Fibroblast of skin of abdomen (primary cell): ENCODE data around the gene HEXIM1.
A peak's percentile ranks its signal among the peaks of the same experiment; 100 is the strongest.

ENCODE experiments used
- DNase-seq: peaks from one replicate; pipeline ENCODE4 v3.0.0-alpha.2; 2013

The HEXIM1 gene

DNA sequence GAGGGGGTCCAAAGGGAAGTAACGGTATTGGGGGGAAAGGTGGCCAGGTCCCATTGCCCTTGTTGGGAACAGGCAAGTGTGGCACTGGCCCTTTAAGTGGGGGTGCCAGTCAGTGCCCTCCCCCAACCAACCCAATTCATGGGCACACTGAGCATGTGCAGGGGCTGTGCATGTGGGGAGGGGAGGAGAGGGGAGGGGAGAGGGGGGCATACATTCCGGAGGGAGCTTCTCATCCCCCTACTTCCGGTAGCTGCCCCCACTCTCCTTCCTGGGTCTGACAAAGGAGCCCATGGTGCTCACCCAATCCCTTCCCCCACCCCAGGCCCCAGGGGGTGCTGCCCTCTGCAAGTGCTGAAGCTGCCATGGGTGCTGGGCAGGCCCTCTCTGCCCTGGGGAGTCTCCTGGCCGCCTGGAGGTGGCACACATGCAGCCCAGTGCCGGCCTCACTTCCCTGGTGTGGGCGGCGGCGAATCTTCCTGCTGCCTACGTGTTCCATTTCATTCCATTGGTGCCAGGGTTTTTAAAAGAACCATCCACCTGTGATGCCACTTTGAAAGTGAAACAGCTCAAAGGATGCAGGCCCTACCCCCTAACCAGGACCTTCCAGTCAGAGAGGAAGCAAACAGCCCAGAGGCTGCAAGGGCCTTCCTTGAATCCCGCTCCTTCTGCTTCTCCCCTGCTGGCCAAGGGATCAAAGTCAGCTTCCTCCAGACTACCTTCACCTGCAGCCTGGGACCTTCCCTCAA, 24.4 kb downstream of the HEXIM1 start:
- peak; percentile 90 for DNase-seq

DNA sequence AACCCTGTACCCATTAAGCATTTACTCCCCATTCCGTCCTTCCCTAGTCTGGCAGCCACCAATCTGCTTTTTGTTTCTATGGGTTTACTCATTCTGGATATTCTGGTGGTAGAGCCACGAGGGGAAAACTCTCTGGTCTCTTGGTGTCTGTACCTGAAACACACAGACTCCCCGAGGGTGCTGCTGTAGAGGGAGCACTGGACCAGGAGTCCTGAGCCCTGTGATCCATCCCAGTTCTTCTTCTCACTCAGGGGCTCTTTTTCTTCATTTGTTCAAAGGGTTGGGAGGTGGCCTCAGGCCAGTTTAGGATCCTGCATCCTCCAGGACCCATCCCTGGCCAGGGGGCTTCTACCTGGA, 27.5 kb downstream of the HEXIM1 start:
- DNase-seq, result no peak

DNA sequence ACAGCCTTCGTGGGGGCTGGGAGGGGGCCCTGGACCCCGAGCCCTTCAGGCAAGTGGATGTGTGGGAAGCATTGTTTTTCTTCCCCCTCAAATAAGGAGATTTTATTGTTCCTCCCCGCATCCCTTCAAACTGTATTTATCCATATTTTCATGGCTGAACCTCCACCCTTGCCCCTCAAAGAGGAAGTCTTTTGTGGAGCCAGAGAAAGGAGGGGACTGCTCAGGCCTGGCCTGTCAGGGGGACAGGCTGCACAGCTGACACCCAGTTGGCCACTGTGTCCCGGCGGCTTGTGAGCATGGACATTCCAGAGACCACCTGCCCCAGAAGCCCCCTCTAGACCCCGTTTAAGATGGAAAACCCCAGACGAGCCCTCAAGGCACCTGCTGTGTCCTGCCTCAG, 29.3 kb downstream of the HEXIM1 start:
- no peak for DNase-seq

DNA sequence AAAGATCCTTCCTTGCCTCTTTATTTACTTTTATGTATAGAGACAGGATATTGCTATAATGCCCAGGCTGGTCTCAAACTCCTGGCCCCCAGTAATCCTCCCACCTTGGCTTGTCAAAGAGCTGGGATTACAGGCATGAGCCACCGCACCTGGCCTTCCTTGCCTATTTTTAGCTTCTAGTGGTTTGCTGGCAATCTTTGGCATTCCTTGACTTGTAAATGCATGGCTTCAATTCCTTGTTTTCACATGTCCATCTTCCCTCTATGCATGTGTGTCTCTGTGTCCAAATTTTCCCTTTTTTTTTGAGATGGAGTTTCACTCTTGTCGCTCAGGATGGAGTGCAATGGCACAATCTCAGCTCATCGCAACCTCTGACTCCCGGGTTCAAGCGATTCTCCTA, 35.9 kb downstream of the HEXIM1 start:
- no peak for DNase-seq

DNA sequence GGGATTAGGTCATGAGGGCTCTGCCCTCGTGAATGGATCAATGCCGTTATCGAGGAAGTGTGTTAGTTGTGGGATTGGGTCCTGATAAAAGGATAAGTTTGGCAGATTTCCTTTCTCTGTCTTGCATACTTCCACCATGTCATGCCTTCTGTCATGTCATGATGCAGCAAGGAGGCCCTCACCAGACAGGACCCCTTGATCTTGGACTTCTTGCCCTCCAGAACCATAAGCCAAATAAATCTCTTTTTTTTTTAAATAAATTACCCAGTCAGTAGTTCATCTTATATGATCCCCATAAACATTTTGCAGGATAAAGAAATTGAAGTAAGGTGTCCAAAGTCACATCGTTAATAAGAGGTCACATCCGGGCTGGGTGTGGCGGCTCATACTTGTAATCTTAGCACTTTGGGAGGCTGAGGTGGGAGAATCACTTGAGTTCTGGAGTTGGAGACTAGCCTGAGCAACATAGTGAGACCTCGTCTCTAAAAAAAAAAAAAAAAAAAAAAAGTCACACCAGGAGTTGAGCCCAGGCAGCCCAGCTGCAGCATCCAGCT, 38.6 kb downstream of the HEXIM1 start:
- no peak for DNase-seq

DNA sequence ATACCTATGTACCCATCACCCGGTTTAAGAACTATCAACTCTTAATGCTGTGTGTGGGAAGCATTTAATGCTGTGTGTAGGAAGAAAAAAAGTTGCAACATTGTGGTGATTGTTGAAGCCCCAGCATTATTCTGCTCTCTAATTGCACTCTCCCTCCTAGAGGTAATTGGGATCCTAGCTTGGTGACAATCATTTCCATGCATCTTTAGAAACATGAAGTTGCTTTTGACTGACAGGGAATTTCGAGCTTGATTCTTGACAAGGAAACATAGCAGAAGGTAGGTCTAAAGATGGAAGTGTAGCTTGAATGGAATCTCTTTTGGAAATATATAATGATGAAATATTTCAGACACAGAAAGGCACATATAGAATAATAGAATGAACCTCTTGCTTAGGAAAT, 40.7 kb downstream of the HEXIM1 start:
- no peak for DNase-seq

DNA sequence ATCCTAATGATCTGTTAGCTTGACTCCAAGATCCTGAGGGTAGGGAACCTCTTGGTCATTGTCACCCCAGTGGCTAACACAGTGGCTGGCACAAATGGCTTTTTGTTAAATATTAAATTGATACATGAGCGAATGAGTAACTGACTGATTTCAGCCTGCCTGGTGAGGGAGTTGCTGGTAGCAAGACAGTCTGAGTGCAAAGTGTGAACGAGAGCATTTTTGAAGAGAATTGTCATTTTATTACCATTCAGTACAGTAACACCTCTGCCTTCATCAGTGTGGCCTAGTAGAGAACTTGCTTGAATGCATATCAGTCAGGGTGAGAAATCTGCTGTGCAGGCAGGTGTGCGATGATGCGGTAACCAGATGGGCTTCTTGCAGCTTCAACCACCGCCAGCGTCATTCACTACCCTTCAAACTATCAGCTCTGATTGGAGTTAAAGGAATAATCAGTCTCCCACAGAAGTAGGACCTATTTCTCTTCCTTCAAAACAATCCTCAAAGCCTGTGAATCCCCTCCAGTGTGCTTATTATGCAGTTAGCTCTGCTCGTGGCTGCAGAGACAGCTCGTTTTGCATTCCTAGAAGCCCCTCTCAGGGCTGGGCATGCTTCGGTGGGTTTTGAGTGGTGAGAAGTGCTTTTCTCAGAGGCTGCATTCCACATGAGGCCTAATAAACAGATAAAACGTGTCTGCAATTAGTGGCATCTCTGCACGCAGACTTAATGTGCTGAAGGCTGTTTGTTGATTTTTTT, 42.4 kb downstream of the HEXIM1 start:
- no peak for DNase-seq

DNA sequence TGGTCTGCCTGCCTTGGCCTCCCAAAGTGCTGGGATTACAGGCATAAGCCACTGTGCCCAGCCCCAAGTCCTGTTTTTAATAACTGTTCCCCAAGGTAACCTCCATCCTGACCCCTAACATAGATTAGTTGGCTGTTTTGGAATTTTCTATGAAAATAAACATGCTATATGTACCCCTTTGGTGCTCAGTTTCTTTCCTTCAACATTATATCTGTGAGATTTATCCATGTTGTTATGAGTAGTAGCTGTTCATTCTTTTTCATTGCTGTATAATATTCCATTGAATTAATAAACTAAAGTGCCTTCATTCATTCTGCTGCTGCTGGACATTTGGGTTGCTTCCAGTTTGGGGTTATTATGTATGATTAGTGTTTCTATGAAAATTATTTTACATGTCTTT, 47.1 kb downstream of the HEXIM1 start:
- no peak for DNase-seq

DNA sequence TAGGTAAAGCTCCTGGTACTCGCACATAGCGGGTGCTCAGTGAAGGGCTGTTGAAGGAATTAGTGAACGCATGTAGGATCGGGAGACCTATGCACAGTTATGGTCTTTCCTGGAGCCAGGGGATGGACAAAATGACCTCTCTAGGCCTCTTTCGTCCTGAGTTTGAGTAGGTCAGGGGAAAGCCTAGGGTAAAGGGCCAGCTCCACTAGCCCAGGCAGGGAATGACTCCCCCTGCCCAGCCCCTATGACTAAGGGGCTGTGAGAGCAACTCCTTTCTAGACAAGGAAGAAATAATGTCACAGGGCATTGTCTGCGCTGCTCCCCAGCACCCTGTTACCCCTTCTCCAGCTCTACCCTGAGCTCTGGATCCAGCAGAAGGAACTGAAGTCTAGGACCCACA, 48.8 kb downstream of the HEXIM1 start:
- DNase-seq, result no peak

DNA sequence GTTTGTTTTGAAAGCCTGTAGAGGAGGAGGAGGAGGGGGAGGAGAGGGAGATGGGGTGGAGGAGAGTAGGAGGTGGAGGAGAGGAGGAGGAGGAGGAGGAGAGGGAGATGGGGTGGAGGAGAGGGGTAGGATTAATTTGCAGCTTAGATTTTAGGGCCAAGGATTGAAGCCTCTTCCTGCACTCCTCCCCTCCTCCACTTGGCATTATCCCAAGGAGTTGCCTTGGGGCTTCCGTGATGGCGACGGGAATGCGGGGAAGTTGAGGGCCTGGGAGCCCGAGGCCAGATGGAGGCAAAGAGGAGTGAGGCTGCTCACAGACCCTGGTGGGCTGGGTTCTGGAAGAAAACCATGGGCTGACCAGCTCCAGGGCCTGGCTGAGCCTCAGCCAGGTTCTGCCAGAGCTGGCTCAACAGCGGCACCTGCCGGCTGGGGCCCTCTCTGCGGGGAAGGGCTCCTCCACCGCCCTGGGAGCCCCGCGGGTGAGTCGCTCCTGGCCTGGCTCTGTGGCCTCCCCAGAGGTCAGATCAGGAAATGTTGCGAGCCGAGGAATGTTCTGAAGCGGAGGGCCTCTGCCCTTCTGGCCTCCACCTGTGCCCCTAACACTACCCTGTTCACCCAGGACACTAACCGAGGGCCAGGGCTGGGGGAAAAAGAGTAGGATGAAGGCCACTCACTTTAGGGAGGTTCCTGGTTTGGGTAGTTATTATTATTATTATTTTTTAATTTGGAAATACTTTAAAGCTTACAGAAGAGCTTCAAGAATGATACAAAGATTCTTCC, 49.5 kb downstream of the HEXIM1 start:
- DNase-seq, result peak; percentile 83

DNA sequence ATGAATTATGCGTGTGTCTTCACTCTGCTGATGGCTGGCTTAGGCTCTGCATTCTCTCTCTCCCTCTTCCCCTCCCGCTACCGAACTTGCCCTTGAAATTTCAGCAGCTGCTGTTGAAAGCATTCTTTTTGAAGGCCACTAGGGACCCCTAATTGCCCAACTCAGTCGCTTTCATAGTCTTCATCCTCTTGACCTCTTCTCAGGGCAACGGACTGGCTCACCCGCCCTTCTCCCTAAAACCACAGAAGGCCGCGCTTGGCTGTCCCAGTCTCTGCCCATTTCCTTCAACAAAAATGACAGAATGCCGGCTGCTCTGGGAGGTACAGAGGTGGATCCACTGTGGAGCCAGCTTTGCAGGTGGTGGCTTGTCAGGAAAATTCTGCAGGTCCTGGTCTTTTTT, 52.4 kb downstream of the HEXIM1 start:
- DNase-seq, result no peak

DNA sequence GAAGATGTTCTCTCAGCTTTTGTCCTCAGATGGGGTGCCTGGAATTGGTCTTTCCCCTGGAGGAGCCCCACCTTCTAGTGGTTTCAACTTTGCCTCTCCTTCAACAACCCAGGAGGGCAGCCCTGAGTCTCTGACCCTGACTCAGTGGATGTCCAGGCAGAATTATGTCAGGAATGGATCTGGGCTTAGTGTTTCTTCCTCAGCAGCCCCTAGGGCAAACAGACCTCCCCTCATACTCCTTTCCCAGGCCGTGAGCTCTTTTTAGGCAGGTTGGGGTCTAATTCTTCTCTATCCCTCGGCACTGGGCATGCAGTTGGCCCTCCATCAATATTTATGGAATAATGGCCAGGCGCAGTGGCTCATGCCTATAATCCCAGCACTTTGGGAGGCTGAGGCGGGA, 53.2 kb downstream of the HEXIM1 start:
- DNase-seq, result no peak
